ENCODE data around the gene PIGQ. TPM values are rescaled to one million over a fixed set of nuclear protein-coding genes. Genes with fewer than 3 reads are reported as not detected.

PIGQ gene
- total and polyA plus RNA-seq, 2 of the 8 experiments (the other 6 are each of a cell fraction or from before 2014, with no cell fraction given): 36.0 to 49.2 TPM

DNA sequence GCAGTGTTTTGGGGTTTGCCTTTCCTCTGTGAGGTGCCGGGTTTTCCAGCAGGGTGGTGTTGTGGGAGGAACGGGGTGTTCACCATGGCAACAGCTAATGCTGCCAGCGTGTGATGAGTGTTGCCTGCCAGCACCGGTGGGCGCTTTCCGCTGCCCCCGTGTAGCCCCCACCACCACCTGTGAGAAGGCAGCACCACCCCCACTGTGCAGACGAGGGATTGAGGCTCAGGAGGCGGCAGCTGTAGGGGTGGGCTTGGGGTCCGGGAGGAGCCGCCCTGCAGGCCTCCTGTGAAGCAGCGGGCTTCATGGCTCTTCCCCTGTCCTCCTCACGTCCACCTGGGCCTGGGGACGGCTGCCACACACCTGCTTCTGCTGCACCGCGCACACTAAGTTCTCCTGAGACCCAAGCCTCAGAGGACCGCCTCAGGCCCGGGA, 25.3 kb downstream of the PIGQ start (continued):
- TF ChIP-seq CTCF (IDR thresholded peaks at IDR 0.05; ENCODE audit: control extremely low read depth in 1 of 3, insufficient read depth in 1 of 3, low read depth in 1 of 3, low read length in 3 of 3) (no peak), CHD2 (IDR thresholded peaks at IDR 0.05; ENCODE audit: low read length) (no peak), POLR2AphosphoS5 (IDR thresholded peaks at IDR 0.05; ENCODE audit: low read depth, low read length) (no peak), TAF7 (optimal IDR thresholded peaks at IDR 0.05; ENCODE audit: borderline replicate concordance, low read depth, low read length) (no peak), BRCA1 (IDR thresholded peaks at IDR 0.05; ENCODE audit: low read depth, low read length) (no peak), SRF (IDR thresholded peaks at IDR 0.05; ENCODE audit: low read depth, low read length) (no peak), SP2 (IDR thresholded peaks at IDR 0.05; ENCODE audit: low read length) (no peak)

Measured in H1 (cell line).